Hepatocyte (in vitro differentiated cells): ENCODE measurements around the gene GADD45B.

Experiments used
- EZH2 ChIP-seq: fragments of 200-600 bp; sonication (generic); IDR thresholded peaks from 2 replicates; pipeline ENCODE4 v1.6.1; 2016; ENCODE audit warnings: antibody characterized with exemption, mild to moderate bottlenecking, borderline replicate concordance
- EZH2phosphoT487 ChIP-seq: fragments of 200-600 bp; sonication (generic); IDR thresholded peaks from one replicate; pipeline ENCODE4 v1.6.1; 2018; ENCODE audit warnings: antibody characterized with exemption, mild to moderate bottlenecking, low read depth, moderate library complexity; ENCODE audit not compliant: unreplicated experiment, severe bottlenecking
- TF ChIP-seq, protein P1 (sequence below): fragments of 200-600 bp; sonication (generic); IDR thresholded peaks from 2 replicates; pipeline ENCODE4 v1.5.1; 2016; ENCODE audit warnings: antibody characterized with exemption, mild to moderate bottlenecking; ENCODE audit not compliant: poor library complexity

DNA sequence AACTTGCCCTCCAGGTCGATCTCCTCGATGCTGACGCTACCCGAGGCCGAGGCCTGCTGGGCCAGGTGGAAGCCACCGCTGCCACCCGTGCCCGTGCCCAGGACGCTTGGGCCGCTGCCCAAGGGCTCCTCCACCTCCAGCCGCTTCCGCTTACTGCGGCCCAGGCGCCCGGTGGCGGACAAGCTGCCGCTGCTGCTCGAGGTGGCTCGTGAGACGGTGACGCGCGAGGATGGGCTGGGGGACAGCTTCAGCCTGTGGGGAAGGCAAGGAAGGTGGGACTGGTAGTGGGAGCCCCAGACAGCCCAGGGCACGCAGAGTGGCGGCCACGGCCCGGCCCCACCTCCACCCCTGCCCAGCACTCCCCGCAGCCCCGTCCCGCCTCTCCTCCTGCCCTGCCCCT, 42.1 kb upstream of the GADD45B start:
- TF ChIP-seq, protein P1, sequence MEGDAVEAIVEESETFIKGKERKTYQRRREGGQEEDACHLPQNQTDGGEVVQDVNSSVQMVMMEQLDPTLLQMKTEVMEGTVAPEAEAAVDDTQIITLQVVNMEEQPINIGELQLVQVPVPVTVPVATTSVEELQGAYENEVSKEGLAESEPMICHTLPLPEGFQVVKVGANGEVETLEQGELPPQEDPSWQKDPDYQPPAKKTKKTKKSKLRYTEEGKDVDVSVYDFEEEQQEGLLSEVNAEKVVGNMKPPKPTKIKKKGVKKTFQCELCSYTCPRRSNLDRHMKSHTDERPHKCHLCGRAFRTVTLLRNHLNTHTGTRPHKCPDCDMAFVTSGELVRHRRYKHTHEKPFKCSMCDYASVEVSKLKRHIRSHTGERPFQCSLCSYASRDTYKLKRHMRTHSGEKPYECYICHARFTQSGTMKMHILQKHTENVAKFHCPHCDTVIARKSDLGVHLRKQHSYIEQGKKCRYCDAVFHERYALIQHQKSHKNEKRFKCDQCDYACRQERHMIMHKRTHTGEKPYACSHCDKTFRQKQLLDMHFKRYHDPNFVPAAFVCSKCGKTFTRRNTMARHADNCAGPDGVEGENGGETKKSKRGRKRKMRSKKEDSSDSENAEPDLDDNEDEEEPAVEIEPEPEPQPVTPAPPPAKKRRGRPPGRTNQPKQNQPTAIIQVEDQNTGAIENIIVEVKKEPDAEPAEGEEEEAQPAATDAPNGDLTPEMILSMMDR = no peak
- TF ChIP-seq EZH2 (no peak), EZH2phosphoT487 (no peak)
